GM18526 (cell line): Measurements from ENCODE around the gene CSTPP1.

ENCODE experiments used
- POLR2A ChIP-seq: IDR thresholded peaks from 3 replicates; pipeline ENCODE4 v1.6.1; 2011; ENCODE audit not compliant: insufficient read length; ENCODE audit errors: extremely low read depth

CSTPP1 gene

GRCh38 chr11:47111318-47111804, 174.8 kb downstream of the CSTPP1 start:
- no peak for TF ChIP-seq POLR2A

DNA sequence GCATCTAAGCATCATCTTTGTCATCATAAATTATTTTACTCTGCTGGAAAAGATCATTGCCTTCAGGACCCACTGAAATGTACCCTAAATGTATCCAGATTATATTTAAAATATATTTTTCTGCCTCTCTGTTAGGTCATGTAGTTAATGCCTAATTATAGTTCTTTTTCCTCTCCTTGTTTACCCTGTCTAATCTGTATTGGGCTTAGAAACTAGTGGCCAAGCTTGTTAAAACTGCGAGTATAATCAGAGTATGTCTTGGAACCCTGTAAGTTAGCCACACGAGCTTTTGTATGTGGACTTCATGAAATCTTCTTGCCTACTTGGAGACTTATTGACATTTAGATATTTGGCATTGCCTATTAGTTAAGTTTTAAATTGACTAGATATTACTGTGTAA, 184.5 kb downstream of the CSTPP1 start:
- TF ChIP-seq POLR2A = no peak

GRCh38 chr11:47121731-47122130, 185.2 kb downstream of the CSTPP1 start:
- TF ChIP-seq POLR2A = no peak

DNA sequence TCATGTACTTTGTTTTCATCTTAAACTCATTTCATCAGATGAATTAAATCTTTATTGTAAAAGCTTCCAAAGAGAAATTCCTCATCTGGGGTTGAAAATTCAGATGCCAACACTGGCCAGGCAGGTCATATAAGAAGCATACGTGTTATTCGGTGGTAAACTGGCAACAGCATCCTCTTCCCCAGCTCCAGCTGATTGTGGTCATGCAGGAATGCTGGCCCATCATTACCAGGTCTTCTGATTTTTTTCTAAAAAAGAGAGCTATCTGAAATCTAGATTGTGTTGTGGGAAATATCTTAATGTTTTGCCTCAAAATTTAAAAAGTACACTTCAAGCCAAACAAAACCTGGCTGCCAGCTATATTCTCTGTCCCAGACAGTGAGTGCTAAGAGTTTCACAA, 186.5 kb downstream of the CSTPP1 start:
- TF ChIP-seq POLR2A = no peak

GRCh38 chr11:47124675-47125074, 188.1 kb downstream of the CSTPP1 start:
- no peak for TF ChIP-seq POLR2A

DNA sequence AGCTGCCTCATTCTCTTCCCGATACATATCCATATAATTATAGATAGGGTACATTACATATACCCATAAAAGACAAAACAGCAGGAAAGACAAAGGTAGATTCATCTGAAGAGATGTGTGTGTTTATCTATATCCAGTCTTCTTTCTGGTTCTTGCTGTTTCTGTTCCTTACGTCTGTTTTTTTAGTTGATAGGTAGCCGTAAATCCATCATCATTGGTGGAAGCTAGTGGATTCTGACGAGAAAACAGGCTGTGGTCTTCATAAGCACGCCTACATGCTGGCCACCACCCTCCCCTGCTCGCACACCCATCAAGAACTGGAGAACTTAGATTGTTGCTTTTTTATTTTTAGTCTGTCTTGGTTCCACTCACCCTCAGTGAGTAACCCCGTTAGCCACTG, 188.5 kb downstream of the CSTPP1 start:
- no peak for TF ChIP-seq POLR2A

- no peak for TF ChIP-seq POLR2A
These were observed 190.7 kb downstream of the CSTPP1 start for GRCh38 chr11:47127213-47127612.

GRCh38 chr11:47130543-47130942, 194.0 kb downstream of the CSTPP1 start:
- TF ChIP-seq POLR2A = no peak

DNA sequence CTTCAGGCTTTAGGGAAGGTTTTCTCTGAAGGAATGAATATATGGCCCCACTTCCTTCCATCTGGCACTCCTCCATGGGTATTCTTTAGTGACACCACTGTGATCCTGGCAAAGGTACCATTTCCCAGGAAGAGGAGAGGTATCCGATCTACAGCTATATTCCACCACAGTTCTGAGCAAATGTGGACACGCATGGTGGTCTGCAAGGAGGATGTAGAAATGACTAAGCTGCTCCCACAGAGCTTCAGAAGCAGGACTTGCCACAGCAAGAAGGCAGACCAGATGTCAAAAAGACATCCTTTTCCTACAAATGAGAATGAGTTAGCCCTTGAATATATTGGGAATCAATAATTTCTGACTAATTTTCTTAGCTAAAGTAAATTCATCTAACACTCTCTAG, 194.6 kb downstream of the CSTPP1 start:
- TF ChIP-seq POLR2A = no peak

GRCh38 chr11:47132490-47132889, 195.9 kb downstream of the CSTPP1 start:
- no peak for TF ChIP-seq POLR2A

DNA sequence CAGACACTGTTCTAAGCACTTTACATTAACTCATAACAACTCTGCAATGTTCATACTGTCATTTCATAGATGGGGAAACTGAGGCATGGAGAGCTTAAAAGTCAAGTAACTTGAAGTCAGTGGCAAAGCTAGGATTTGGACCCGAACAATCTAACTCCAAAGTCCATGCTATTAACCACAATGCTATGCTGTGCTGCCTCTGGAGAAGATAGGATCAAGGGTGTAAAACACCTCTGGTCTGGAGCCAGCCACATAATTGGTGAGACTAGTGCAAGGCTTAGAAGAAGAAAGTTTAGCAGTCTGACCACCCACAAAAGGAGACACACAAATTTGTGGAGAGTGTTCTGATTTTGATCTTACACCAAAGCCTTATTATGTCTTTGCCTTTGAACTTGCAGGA, 196.4 kb downstream of the CSTPP1 start:
- no peak for TF ChIP-seq POLR2A

DNA sequence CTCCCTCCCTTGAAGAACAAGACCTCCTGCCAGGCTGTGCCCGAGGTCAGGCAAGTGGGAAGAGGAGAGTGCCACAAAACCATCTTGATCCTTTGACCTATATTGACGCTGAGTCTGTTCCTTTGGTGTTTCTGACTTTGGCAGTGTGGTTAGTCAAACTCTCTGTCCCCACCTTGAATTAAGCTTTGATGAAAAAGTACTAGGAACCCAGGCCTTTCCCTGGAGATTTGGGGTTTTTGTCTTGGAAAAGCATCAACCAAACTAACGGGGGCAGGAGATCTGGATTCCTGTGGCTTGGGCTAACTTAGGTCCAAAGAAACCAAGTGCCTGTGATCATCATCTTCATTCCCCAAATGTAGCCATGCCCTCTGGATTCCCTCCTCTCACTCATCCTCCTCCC, 199.8 kb downstream of the CSTPP1 start:
- TF ChIP-seq POLR2A = no peak

- TF ChIP-seq POLR2A = no peak
These were observed 200.4 kb downstream of the CSTPP1 start for GRCh38 chr11:47136921-47137320.

- TF ChIP-seq POLR2A = no peak
These were observed 200.9 kb downstream of the CSTPP1 start for GRCh38 chr11:47137476-47137875.

- no peak for TF ChIP-seq POLR2A
These were observed 203.3 kb downstream of the CSTPP1 start for GRCh38 chr11:47139878-47140277.

DNA sequence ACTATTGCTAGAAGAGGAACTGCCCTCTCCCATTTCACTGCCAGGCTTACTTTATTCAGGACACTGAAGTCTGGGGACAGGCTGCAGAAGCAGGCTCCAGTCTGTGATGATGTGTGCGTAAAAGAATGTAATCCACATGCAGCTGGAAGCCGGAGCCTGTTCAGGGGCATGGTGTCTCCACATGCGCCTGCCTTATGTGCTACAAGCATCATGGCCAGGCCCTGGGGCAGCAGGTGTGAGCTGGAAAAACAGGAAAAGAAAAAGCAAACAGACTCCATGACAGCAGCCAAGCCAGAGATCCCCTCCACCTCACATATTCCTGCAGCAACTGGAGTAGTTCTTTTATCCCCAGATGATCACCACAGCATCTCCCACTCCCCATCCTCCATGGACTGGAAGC, 206.8 kb downstream of the CSTPP1 start:
- no peak for TF ChIP-seq POLR2A

GRCh38 chr11:47144541-47144940, 208.0 kb downstream of the CSTPP1 start:
- TF ChIP-seq POLR2A = no peak

- no peak for TF ChIP-seq POLR2A
These were observed 210.7 kb downstream of the CSTPP1 start for GRCh38 chr11:47147250-47147649.

DNA sequence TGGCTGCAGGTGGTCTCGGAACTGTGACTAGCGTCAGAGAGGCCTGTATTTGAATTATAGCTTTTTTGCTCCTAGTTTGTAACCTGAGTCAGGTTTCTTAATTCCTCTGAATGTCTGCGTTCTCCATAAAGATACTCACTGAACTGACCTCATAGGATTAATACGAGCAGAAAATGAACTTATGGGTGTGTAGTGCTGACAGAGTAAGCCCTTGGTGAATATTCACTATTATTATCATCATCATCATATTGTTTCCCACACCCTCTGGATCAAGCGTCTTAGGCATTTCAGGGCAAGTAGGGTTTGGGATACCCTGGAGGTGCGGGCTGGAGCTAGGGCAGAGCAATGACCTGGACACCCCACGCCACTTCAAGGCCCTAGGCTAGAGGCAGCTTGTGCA, 211.1 kb downstream of the CSTPP1 start:
- no peak for TF ChIP-seq POLR2A

DNA sequence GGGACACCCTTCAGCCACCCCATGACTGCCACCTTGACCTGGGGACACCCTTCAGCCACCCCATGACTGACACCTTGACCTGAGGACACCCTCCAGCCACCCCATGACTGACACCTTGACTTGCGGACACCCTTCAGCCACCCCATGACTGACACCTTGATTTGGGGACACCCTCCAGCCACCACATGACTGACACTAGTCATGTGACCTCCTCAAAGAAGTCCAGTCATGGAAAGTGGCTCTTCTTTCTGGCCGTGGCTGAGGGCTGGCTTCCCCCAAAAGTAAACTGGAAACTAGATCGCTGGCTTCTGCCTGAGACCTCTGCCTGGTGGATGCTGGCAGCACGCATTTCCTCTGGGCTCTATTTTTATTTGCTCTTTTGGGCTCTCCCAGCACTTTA, 211.7 kb downstream of the CSTPP1 start:
- no peak for TF ChIP-seq POLR2A
